Measurements from ENCODE around the gene CCDC102B. TPM values are rescaled to one million over a fixed set of nuclear protein-coding genes. Genes with fewer than 3 reads are reported as not detected.
"Not testable (repeated sequence)": the region's sequence is repeated elsewhere in the genome, so short reads cannot be mapped to it uniquely, and the experiment has no call there.

CCDC102B gene
- total RNA-seq, 1 donor from 2014 or later: 0.54 TPM

GRCh38 chr18:68992719-68993482 lies 195.0 kb downstream of the CCDC102B start:
- H3K36me3 ChIP-seq (ENCODE audit: control insufficient read depth, insufficient read depth, low read length): no peaks in the 10 kb centered on the region
- DNase-seq (ENCODE audit: low read depth): no peak
- no peaks in the 10 kb centered on the region for H3K27me3 ChIP-seq (ENCODE audit: control insufficient read depth, insufficient read depth, low read length)
- TF ChIP-seq CTCF (IDR thresholded peaks at IDR 0.05; ENCODE audit: insufficient read depth, low read length, poor library complexity, severe bottlenecking): no peak
- H3K4me3 ChIP-seq (ENCODE audit: low read depth, low read length): no peak overlapping the region

- no peaks in the 10 kb centered on the region for H3K36me3 ChIP-seq (ENCODE audit: control insufficient read depth, insufficient read depth, low read length)
- H3K27me3 ChIP-seq (ENCODE audit: control insufficient read depth, insufficient read depth, low read length): no peaks in the 10 kb centered on the region
- DNase-seq (ENCODE audit: low read depth): no peak
- no peak overlapping the region for H3K4me3 ChIP-seq (ENCODE audit: low read depth, low read length)
- TF ChIP-seq CTCF (IDR thresholded peaks at IDR 0.05; ENCODE audit: insufficient read depth, low read length, poor library complexity, severe bottlenecking): no peak
Measured at GRCh38 chr18:68995675-68996074, 197.8 kb downstream of the CCDC102B start.

- no peak for DNase-seq (ENCODE audit: low read depth)
- H3K27me3 ChIP-seq (ENCODE audit: control insufficient read depth, insufficient read depth, low read length): no peaks in the 10 kb centered on the region
- no peak for TF ChIP-seq CTCF (IDR thresholded peaks at IDR 0.05; ENCODE audit: insufficient read depth, low read length, poor library complexity, severe bottlenecking)
- no peaks in the 10 kb centered on the region for H3K36me3 ChIP-seq (ENCODE audit: control insufficient read depth, insufficient read depth, low read length)
- no peak overlapping the region for H3K4me3 ChIP-seq (ENCODE audit: low read depth, low read length)
Measured at GRCh38 chr18:68997845-68998244, 200.0 kb downstream of the CCDC102B start.

- no peak for TF ChIP-seq CTCF (IDR thresholded peaks at IDR 0.05; ENCODE audit: insufficient read depth, low read length, poor library complexity, severe bottlenecking)
- Histone ChIP-seq H3K27me3 (ENCODE audit: control insufficient read depth, insufficient read depth, low read length) (no peaks in the 10 kb centered on the region), H3K36me3 (ENCODE audit: control insufficient read depth, insufficient read depth, low read length) (no peaks in the 10 kb centered on the region), H3K4me3 (ENCODE audit: low read depth, low read length) (no peak overlapping the region)
- DNase-seq (ENCODE audit: low read depth): no peak
Measured at GRCh38 chr18:69000366-69000765, 202.5 kb downstream of the CCDC102B start.

- no peak for DNase-seq (ENCODE audit: low read depth)
- Histone ChIP-seq H3K27me3 (ENCODE audit: control insufficient read depth, insufficient read depth, low read length) (no peaks in the 10 kb centered on the region), H3K4me3 (ENCODE audit: low read depth, low read length) (no peak overlapping the region), H3K36me3 (ENCODE audit: control insufficient read depth, insufficient read depth, low read length) (no peaks in the 10 kb centered on the region)
- TF ChIP-seq CTCF (IDR thresholded peaks at IDR 0.05; ENCODE audit: insufficient read depth, low read length, poor library complexity, severe bottlenecking): no peak
Measured at GRCh38 chr18:69002233-69002632, 204.4 kb downstream of the CCDC102B start.

- not testable (repeated sequence) for DNase-seq (ENCODE audit: low read depth); H3K27me3 ChIP-seq (ENCODE audit: control insufficient read depth, insufficient read depth, low read length); H3K4me3 ChIP-seq (ENCODE audit: low read depth, low read length); H3K36me3 ChIP-seq (ENCODE audit: control insufficient read depth, insufficient read depth, low read length)
Measured at GRCh38 chr18:69006212-69006611, 208.3 kb downstream of the CCDC102B start.
